GM10266 (cell line): Measurements from ENCODE around the gene SYNGR1.
"Not testable (repeated sequence)": the region's sequence is repeated elsewhere in the genome, so short reads cannot be mapped to it uniquely, and the experiment has no call there.

Experiments used
- DNase-seq: peaks from one replicate; pipeline ENCODE4 v3.0.0; 2012; ENCODE audit errors: extremely low spot score
- CTCF ChIP-seq: IDR thresholded peaks from 2 replicates; pipeline ENCODE4 v1.5.1; 2012; ENCODE audit warnings: mild to moderate bottlenecking, low read depth; ENCODE audit not compliant: control insufficient read depth, insufficient read depth; ENCODE audit errors: missing control alignments

SYNGR1 gene

DNA sequence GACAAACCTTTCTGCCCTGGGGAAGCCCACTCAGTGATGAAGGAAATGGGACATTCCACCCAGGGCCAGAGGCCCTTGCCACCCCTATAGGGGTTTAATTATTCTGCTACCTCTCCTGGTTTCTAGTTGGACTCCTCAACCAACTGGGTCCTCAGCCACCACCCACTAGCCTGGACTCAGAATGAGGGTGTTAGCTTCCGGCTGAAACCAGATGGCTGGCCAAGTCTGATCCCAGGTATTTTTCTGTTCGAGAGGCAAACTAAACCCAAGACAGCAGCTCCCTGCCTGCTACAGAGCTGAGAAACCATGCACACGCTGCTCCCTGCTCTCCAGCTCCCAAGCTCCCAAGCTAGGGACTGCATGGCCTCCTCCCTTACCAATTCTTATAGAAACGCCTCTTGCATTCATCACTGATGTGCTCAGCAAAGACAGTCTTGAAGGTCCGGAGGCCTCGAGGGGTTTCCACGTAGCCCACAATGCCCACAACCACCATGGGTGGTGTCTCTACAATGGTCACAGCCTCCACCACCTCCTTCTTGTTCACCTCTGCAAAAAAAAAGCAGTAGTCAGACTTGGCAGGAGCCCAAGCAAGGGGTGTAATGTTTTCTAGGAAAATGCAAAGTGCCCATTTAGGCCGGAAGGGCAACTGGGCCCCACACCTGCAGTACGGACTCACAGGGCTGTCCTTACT is 32.6 kb upstream of the SYNGR1 start:
- TF ChIP-seq CTCF: no peak
- no peak for DNase-seq

DNA sequence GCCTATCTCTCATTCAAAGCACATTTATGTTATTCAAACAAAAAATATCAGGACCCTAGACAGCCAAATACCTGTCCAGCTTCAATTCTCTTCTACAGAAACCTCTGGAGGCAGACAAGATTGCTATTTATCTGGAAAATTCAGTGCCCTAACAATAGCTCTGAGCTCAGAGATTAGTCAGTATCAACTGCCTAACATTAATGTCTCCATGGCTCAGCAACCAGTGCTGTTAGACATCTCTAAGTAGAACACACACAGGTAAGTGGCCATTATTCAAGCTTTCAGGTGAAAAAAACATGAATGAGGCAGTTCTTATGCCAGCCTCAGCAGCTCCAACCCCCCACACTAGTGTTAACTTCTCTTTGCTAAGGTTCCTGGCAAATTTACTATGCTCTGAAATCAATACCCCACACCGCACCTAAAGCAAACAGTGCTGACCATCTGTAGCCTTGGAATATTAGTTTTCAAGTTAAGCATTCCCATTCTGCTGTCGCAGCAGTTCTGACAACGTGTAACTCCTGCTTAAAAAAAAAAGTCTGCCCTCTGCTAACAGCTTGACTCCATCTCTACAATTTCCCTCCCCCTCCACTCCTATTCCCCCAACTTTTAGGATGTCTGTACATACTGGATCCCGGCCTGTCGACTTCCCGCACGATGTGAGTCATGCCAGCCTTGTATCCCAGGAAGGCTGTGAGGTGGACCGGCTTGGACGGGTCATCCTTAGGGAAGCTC is 31.9 kb upstream of the SYNGR1 start:
- no peak for DNase-seq
- no peak for TF ChIP-seq CTCF

GRCh38 chr22:39318507-39319283 is 31.1 kb upstream of the SYNGR1 start:
- no peak for TF ChIP-seq CTCF
- DNase-seq: no peak

- peak; percentile 94 for DNase-seq
- no peak for TF ChIP-seq CTCF
Observed at GRCh38 chr22:39319284-39320022, 30.3 kb upstream of the SYNGR1 start, which contains the start of gene RPL3. RPL3 (minus strand) TSS chr22:39319623; CDS start chr22:39319597, 26 bp downstream.

DNA sequence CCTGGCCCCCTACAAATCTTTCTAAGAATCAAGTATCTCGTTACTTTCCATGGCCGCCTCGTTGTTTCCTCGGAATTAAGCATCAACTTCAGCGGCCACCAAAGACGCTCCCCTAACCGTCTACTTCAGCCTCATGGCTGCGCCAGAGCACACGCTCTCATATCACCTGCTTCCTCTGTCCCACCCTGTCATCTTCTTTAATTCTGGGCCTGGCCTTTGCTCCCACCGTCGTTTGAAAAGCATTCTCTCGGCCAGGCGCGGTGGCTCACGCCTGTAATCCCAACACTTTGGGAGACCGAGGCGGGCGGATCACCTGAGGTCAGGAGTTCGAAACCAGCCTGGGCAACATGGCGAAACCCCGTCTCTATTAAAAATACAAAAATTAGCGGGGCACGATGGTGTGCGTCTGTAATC is 29.2 kb upstream of the SYNGR1 start:
- not testable (repeated sequence) for DNase-seq

DNA sequence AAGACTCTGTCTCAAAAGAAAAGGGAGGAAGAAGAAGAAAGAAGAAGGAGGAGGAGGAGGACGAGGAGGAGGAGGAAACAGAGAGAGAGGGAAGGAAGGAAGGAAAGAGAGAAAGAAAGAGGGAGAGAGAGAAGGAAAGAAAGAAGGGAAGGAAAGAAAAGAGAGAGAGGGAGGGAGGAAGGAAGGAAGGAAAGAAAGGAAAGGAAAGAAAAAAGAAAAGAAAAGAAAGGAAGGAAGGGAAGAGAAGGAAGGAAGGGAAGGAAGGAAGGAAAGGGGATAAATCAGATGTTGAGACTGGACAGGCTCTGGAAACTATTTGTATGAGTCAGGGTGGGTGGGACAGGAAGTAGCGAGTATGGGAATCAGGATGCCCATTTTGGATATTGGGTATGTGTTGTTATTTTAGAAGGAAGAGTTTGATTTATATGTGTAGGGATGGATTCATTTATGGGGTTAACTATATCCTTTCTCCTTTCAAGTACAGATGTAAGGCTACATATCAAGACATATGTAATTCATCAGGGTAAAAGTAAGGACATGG is 24.3 kb upstream of the SYNGR1 start:
- no peak for TF ChIP-seq CTCF
- DNase-seq: no peak
